Ectodermal cell (in vitro differentiated cells): ENCODE data around the gene DNAJB14.

Experiments
- H3K27ac ChIP-seq: 2 replicates; pipeline ENCODE4 v1.7.0; 2013; ENCODE audit warnings: mild to moderate bottlenecking, low read depth, low read length; ENCODE audit not compliant: insufficient read depth, poor library complexity, severe bottlenecking
- H3K27me3 ChIP-seq: 2 replicates; pipeline ENCODE4 v1.7.0; 2013; ENCODE audit warnings: mild to moderate bottlenecking, low read length; ENCODE audit not compliant: insufficient read depth, control insufficient read depth, poor library complexity, severe bottlenecking
- H3K36me3 ChIP-seq: one replicate; pipeline ENCODE4 v1.7.0; 2013; ENCODE audit warnings: low read length; ENCODE audit not compliant: control insufficient read depth, insufficient read depth
- H3K4me1 ChIP-seq: one replicate; pipeline ENCODE4 v1.7.0; 2013; ENCODE audit warnings: low read length; ENCODE audit not compliant: control insufficient read depth, insufficient read depth
- H3K4me3 ChIP-seq: 2 replicates; pipeline ENCODE4 v1.7.0; 2013; ENCODE audit warnings: low read depth, low read length, control low read depth; ENCODE audit not compliant: insufficient read depth
- H3K9me3 ChIP-seq: 2 replicates; pipeline ENCODE4 v1.7.0; 2013; ENCODE audit warnings: mild to moderate bottlenecking, low read length, moderate library complexity; ENCODE audit not compliant: control insufficient read depth
- WGBS, 2 experiments: methylation state at CpG; one replicate each; pipeline ENCODE4 v1.1.7; 2013; ENCODE audit warnings: missing lambda C conversion rate in 2 of 2; 5-methylcytosine and 5-hydroxymethylcytosine counted together

DNAJB14 gene

DNA sequence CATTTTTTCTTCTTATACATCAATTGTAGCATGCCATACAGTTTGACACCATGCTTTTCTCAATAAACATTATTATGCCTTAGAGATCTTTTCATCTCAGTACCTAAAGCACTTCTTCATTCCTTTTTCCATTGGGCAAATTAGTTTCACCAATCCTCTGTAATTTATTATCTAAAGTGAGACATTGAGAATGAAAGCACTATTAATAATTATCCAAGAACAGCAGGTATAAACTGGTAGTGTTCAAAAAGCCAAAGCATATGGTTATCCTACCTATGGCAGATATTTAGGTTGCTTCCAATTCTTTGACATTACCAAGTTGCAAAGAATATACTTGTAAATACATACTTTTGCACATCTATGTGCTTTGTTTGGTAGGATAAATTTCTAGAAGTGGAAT, 67.8 kb downstream of the DNAJB14 start:
- Histone ChIP-seq H3K4me3 (no peak overlapping the region), H3K27ac (no peak overlapping the region), H3K27me3 (no peaks in the 10 kb centered on the region), H3K36me3 (peaks cover 5% of the 10 kb centered on the region), H3K9me3 (no peaks in the 10 kb centered on the region), H3K4me1 (no peaks in the 10 kb centered on the region)

DNA sequence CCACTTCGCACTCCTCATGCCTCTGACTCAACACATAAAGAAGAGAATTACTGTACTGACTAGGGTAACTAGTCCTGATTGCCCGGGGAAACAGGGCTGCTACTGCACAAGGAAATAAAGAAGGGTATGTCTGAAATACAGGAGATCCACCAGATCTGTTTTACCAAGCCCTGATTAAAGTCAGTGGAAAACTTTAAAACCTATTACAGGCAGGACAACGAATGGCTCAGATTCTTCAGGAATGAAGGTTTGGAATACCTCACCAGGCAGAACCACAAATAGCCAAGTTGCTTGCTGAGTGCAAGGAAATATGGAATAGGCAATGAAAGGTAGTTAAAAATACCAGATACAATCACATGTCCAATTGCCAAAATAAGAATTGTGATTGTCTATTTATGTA, 69.5 kb downstream of the DNAJB14 start:
- H3K4me1 ChIP-seq, result no peaks in the 10 kb centered on the region
- H3K36me3 ChIP-seq, result peaks cover 5% of the 10 kb centered on the region
- 92 to 95% methylated on average over 3 of the region's 3 CpGs for WGBS, 2 experiments
- no peak overlapping the region for H3K27ac ChIP-seq
- H3K27me3 ChIP-seq, result no peaks in the 10 kb centered on the region
- no peak overlapping the region for H3K4me3 ChIP-seq
- no peaks in the 10 kb centered on the region for H3K9me3 ChIP-seq

DNA sequence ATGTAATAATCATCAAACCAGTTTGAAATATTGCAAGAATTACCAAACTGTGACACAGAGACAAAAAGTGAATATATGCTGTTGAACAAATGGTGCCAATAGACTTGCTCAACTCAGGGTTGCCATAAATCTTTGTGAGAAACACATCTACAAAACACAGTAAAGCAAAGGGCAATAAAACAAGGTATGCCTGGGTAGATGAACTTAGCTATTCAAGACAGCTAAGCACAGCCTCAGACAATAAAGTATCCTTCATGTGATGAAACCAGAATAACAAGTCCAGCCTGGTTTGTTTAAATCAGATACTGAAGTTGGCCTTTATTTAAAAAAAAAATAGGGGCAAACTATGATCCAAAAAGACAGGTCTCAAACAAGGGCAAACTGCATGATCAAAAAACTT, 71.3 kb downstream of the DNAJB14 start:
- Histone ChIP-seq H3K4me1 (no peaks in the 10 kb centered on the region), H3K27ac (no peak overlapping the region), H3K9me3 (no peaks in the 10 kb centered on the region), H3K4me3 (no peak overlapping the region), H3K27me3 (no peaks in the 10 kb centered on the region), H3K36me3 (no peaks in the 10 kb centered on the region)

DNA sequence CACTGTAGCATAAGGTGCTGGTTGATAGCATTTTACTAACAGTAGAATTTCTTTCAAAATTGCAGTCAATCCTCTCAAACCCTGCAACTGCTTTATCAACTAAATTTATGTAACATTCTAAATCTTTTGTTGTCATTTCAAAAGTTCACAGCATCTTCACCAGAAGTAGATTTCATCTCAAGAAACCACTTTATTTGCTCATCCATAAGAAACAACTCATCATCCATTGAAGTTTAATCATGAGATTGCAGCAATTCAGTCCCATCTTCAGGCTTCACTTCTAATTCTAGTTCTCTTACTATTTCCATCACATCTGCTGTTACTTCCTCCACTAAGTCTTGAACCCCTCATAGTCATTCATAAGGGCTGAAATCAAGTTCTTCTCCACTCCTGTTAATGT, 73.8 kb downstream of the DNAJB14 start:
- H3K36me3 ChIP-seq, result no peaks in the 10 kb centered on the region

DNA sequence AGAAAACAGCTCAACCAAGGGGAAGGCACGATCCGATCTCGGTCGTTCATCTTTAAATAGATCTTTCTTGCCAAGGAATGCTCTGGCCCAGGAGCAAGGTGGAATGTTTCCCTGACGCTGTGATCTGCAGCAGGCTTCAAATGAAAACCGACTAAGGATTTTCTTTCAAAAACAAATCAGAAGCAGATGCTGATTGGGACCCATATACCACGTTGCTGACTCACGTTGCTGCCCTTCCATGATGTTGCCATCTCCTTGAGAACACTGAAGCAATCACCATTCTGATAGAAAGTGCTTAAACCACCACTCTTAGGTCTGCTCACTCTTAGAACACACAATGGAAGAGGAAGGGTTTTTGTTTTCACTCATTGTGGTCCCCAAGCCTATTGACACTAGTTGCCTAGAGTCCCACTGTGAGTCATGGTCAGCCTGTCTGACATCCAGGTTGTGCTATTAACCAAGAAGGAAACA, 78.3 kb downstream of the DNAJB14 start:
- 46 to 52% methylated on average over 8 of the region's 8 CpGs for WGBS, 2 experiments
- Histone ChIP-seq H3K4me3 (no peak overlapping the region), H3K27ac (no peak overlapping the region), H3K4me1 (no peaks in the 10 kb centered on the region), H3K27me3 (no peaks in the 10 kb centered on the region), H3K36me3 (no peaks in the 10 kb centered on the region), H3K9me3 (no peaks in the 10 kb centered on the region)

More for the DNA sequence above, 73.8 kb downstream of the DNAJB14 start:
- H3K4me1 ChIP-seq, result no peaks in the 10 kb centered on the region
- H3K27ac ChIP-seq, result no peak overlapping the region
- H3K4me3 ChIP-seq, result no peak overlapping the region
- H3K27me3 ChIP-seq, result no peaks in the 10 kb centered on the region
- no peaks in the 10 kb centered on the region for H3K9me3 ChIP-seq

DNA sequence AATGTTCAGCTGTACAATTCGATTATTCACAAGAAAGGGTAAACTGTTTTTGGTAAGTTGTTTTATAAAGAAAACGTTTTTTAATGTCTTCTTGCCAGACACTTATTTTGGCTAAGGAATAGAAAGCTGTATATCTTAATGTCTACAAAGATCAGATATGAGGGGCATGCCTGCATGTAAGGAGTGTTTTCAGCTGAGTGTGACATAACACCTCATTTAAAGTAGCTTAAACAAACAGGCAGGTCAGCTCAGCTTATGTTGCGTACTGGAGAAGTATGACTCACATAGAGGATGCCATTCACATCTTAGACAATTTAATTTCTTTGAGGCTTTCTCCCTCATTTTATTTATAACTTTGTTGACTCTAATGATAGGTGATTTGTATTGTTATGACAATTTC, 82.6 kb downstream of the DNAJB14 start:
- Histone ChIP-seq H3K27me3 (no peaks in the 10 kb centered on the region), H3K4me1 (no peaks in the 10 kb centered on the region), H3K4me3 (no peak overlapping the region), H3K36me3 (no peaks in the 10 kb centered on the region), H3K27ac (no peak overlapping the region), H3K9me3 (no peaks in the 10 kb centered on the region)
- WGBS, 2 experiments, result 51 to 54% methylated on average over 3 of the region's 3 CpGs

DNA sequence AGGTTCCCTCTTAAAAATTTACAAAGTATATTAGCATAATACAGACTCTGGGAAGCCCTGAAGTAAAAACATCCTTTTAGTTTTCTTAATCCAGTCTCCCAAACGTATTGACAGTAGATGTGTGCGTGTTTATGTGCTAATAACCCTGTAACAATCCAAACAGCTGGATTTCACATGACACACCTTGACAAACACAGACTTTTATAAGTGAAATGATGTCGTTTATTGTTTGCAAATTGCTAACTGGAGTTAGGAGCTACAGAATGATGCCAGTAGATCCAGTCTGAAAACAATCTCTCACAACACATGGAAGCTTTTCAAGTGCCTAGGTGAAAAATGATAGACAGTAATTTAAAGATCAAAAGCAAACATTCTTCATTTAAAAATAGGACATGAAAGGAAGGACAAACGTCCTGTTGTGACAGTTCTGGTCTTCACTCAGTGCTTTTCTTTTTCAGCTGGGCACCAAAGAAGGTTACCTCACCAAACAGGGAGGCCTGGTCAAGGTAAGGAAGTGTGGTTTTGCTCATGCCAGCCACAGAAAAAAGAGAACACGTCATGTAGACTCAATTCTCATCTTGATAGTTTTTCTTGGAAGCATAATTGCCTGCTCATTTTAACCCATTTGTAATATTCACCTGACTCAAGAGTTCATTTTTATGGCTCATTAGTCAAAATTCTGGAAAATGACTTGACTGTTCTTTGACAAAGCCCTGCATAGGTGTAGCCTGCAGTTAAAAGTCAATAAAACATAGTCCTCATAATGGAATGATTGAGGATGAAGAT, 85.1 kb downstream of the DNAJB14 start:
- Histone ChIP-seq H3K36me3 (no peaks in the 10 kb centered on the region), H3K4me1 (no peaks in the 10 kb centered on the region), H3K9me3 (no peaks in the 10 kb centered on the region), H3K27me3 (no peaks in the 10 kb centered on the region), H3K4me3 (no peak overlapping the region), H3K27ac (no peak overlapping the region)
- 77 to 84% methylated on average over 4 to 5 of the region's 5 CpGs for WGBS, 2 experiments

DNA sequence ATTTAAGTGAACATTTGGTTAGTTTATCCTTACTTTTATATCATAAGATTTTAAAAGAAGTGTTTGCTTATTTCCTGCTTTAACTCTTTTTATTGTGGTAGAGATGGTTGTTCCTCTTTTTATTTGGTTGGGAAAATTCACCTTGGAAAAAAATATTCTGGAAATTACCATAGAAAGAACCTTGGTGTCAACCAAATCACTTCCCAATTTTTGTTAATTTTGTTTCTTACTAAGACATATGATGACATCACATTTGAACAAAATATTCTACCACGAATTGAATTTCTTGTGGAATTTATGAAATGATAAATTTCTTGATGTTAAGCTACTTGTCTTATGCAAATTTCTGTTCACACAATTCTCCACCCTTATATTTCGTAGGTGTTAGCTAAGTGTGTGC, 85.9 kb downstream of the DNAJB14 start:
- WGBS, 2 experiments, result 75 to 100% methylated on average over 1 of the region's 2 CpGs
- H3K4me1 ChIP-seq, result no peaks in the 10 kb centered on the region
- no peaks in the 10 kb centered on the region for H3K9me3 ChIP-seq
- H3K27ac ChIP-seq, result no peak overlapping the region
- no peaks in the 10 kb centered on the region for H3K36me3 ChIP-seq
- H3K27me3 ChIP-seq, result no peaks in the 10 kb centered on the region
- H3K4me3 ChIP-seq, result no peak overlapping the region

DNA sequence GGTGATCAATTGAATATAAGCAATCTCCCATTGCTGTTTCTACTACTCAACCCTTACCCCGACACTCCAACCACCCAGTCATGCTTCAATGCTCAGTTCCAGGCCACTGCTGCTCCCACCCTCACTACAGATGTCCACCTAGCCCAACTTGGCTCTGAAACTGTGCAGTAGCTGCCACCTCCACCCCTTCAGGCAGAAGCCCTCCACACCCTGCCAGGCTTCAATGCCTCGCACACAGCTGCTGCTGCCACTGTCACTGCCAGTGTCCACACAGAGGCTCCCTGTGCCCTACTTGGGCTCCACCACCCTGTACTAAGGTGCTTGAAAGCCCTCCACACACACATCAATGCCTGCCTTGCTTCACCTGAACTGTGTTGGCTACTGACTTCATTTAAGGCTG, 86.8 kb downstream of the DNAJB14 start:
- Histone ChIP-seq H3K4me3 (no peak overlapping the region), H3K4me1 (no peaks in the 10 kb centered on the region), H3K9me3 (no peaks in the 10 kb centered on the region), H3K36me3 (no peaks in the 10 kb centered on the region), H3K27me3 (no peaks in the 10 kb centered on the region), H3K27ac (no peak overlapping the region)
- 93% methylated on average over 2 of the region's 2 CpGs for WGBS, 2 experiments

DNA sequence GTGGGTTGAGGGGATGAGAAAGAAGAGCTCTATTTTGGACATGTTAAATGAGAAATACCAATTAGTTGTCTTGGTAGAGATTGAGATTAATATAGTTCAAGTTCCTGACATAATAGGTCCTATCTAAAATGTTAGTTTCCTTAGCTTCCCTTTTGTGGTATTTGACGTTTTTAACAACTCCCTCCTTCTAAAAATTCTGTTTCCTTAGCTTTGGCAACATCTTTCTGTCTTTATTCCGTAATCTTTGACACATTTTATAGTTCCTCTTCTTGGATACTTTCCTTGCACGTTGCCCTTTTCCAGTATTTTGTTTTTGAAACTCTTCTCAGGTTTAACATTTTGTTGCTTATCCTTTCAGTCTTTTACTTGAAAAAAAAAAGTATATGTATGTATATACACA, 89.1 kb downstream of the DNAJB14 start:
- 92 to 94% methylated on average over 3 of the region's 3 CpGs for WGBS, 2 experiments
- Histone ChIP-seq H3K4me1 (no peaks in the 10 kb centered on the region), H3K36me3 (no peaks in the 10 kb centered on the region), H3K4me3 (no peak overlapping the region), H3K27ac (no peak overlapping the region), H3K27me3 (no peaks in the 10 kb centered on the region), H3K9me3 (no peaks in the 10 kb centered on the region)

DNA sequence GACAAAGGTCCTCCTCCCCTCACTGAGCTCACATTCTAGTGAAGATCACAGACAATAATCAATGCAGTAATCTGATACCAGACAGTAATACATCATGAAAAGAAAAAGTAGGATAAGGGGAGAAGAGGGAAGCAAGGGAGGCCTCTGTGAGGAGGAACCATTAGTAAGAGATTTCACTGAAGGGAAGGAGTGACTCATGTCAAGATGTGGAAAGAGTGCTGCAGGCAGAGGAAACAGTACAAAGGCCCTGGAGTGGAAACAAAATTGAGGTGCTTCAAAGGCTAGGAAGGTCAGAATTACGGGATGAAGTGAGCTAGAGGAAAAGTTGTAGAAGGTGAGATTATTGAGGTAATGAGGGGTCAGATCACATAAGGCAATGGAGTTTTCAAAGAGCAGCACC, 90.3 kb downstream of the DNAJB14 start:
- Histone ChIP-seq H3K4me1 (no peaks in the 10 kb centered on the region), H3K9me3 (no peaks in the 10 kb centered on the region), H3K36me3 (no peaks in the 10 kb centered on the region), H3K27me3 (no peaks in the 10 kb centered on the region), H3K27ac (no peak overlapping the region), H3K4me3 (no peak overlapping the region)
- WGBS, 2 experiments, result 87 to 91% methylated on average over 1 of the region's 1 CpG
